Lower lobe of right lung (tissue), 2 donors: Measurements from ENCODE around the gene GRIN1. TPM values are rescaled to one million over a fixed set of nuclear protein-coding genes. Genes with fewer than 3 reads are reported as not detected.

Experiments
- ATAC-seq, 2 donors: fragments of 200-7000 bp; cut with Tn5 transposase; one replicate each; pipeline ENCODE4 v1.9.1; 2020 to 2022; ENCODE audit warnings: mild to moderate bottlenecking in 2 of 2, moderate library complexity in 2 of 2
- DNase-seq: peaks from one replicate; pipeline ENCODE4 v3.0.0-alpha.2; 2020
- H3K27ac ChIP-seq: fragments of 200-600 bp; one replicate; pipeline ENCODE4 v1.8.0; 2022
- H3K27me3 ChIP-seq: fragments of 200-600 bp; one replicate; pipeline ENCODE4 v1.8.0; 2022; ENCODE audit warnings: low read depth
- H3K36me3 ChIP-seq: fragments of 200-600 bp; one replicate; pipeline ENCODE4 v1.8.0; 2022; ENCODE audit warnings: mild to moderate bottlenecking
- H3K4me1 ChIP-seq: fragments of 200-600 bp; one replicate; pipeline ENCODE4 v1.8.0; 2022
- H3K4me3 ChIP-seq: fragments of 200-600 bp; one replicate; pipeline ENCODE4 v1.8.0; 2022; ENCODE audit warnings: mild to moderate bottlenecking
- H3K9me3 ChIP-seq: fragments of 200-600 bp; one replicate; pipeline ENCODE4 v1.8.0; 2022
- intact Hi-C: fragments of 100-400 bp; cut with DNase I; formaldehyde crosslinking; loops from one replicate; pipeline ENCODE4 v1.11.0; 2022
- total RNA-seq: library from RNA; stranded (reverse); fragmentation: NEBNext Ultra II Directional; extraction: Animal tissue kit (Norgen Biotek cat#: 25700); gene quantifications from one replicate; pipeline ENCODE4 v1.2.1, GENCODE V29; 2021
- TF ChIP-seq, protein P1 (sequence below): fragments of 200-600 bp; IDR thresholded peaks from one replicate; pipeline ENCODE4 v1.8.0; 2022; ENCODE audit warnings: antibody characterized with exemption, mild to moderate bottlenecking
- donor health status: DM: no; HTN: yes; CAD: no; lungs with severe emphysema.

Gene GRIN1
- total RNA-seq, 1 donor from 2014 or later = 0.92 TPM

DNA sequence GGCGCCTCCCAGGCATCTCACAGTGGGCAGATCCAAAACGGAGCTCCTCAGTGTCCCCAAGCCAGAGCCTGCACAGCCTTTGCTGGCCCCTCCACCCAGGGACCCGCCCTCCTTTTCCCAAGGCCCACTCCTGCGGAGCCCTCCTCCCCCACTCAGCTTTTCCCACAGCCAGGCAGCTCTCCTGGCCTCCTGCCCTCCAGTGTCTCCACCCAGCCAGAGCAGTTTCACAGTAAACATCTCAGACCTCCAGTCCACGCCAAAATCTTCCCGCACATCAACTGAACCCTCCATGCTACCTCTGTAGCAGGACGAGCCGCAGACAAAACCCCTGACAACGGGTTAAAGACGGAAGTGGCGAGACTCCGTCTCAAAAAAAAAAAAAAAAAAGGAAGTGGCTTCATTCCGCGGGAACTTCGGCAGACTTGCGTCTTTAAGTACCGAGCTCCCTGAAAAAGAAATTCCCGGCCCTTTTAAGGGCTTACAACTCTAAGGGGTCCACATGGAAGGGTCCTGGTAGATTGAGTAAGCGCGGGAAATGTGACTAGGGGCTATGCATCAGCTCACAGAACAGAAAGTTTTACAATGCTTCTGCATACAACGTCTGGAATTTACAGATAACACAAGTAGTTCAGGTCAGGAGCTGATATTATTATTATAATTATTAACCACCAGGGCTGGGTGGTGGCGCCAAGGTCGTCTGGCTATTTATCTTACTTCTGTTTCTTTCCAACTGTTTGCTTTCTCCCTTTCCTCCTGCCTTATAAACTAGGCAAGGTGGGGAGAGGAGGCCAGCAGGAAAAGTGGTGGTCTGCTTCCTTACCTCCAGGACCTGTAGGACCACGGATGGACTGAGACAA, 11.4 kb upstream of the GRIN1 start:
- Histone ChIP-seq H3K27me3 (peaks cover 8% of the 10 kb centered on the region), H3K9me3 (no peaks in the 10 kb centered on the region), H3K36me3 (no peaks in the 10 kb centered on the region), H3K27ac (peak overlapping the region; percentile 80), H3K4me1 (peaks cover 31% of the 10 kb centered on the region), H3K4me3 (peak overlapping the region; percentile 80)
- intact Hi-C loops = no loop called here
- DNase-seq (no peak), ATAC-seq (peak; percentile 6 to 41)
- TF ChIP-seq, protein P1, sequence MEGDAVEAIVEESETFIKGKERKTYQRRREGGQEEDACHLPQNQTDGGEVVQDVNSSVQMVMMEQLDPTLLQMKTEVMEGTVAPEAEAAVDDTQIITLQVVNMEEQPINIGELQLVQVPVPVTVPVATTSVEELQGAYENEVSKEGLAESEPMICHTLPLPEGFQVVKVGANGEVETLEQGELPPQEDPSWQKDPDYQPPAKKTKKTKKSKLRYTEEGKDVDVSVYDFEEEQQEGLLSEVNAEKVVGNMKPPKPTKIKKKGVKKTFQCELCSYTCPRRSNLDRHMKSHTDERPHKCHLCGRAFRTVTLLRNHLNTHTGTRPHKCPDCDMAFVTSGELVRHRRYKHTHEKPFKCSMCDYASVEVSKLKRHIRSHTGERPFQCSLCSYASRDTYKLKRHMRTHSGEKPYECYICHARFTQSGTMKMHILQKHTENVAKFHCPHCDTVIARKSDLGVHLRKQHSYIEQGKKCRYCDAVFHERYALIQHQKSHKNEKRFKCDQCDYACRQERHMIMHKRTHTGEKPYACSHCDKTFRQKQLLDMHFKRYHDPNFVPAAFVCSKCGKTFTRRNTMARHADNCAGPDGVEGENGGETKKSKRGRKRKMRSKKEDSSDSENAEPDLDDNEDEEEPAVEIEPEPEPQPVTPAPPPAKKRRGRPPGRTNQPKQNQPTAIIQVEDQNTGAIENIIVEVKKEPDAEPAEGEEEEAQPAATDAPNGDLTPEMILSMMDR = no peak

DNA sequence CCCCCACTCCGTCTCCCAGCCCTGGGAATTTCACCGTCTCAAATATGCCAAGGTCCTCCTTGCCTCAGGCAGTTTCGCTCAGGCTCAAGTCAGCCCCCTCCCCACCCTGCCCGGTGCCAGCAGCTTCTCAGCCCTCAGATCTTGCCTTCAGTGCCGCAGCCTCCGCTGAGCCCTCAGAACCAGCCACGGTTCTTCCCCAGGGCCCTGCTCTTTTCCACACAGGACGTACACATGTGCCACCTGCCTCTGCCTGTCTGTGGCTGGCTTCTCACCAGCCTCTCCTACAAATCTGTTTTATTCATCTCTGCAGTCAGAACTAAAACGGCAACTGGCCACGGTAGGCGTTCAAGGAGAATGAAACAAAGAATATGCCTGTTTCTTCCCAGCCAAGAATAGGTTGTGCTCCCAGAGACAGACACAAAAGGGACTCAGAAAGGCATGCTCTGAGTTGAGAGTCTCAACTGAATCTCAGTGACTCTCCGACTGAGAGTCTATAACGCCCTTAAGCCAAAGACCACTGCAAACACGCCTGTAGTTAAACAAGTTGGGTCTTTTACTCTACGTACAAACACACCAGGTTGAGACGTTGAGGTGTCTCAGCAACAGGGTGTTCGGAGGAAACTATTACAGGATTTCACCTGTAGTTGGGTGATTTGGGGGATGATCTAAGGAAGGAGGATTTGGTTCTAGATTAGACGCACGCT, 10.6 kb upstream of the GRIN1 start:
- no peak for ATAC-seq
- peak overlapping the region; percentile 80 for H3K4me3 ChIP-seq
- DNase-seq = no peak
- no peaks in the 10 kb centered on the region for H3K9me3 ChIP-seq
- intact Hi-C loops = no loop called here
- peaks cover 31% of the 10 kb centered on the region for H3K4me1 ChIP-seq
- H3K27me3 ChIP-seq = peaks cover 15% of the 10 kb centered on the region
- TF ChIP-seq, protein P1 = no peak
- no peaks in the 10 kb centered on the region for H3K36me3 ChIP-seq
- peak overlapping the region; percentile 80 for H3K27ac ChIP-seq

DNA sequence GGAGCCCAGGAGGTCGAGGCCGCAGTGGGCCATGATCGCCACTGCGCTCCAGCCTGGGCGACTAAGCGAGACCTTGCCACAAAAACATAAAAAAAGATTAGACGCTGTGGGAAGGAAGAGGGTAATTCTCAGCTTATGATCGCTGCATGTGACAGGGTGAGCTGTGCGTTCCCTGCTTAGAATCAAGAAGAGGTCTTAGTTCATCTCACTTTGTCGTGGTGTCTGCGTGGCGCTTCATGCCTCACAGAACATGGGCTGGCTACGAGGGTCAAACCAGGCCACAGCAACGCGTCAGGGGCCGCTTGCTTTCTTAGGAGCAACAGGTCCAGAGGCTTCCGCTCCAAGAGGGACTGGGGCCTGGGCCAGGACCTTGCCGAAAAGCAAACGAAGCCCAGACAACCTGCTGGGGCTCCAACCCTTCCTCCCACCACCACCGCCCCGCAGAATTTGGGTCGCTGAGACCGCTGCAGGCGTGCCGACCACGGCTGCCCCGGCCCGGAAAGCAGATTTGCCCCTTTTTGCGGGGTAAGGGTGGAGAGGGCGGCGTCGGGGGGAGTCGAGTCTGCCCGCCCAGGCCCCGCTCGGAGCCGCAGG, 10.0 kb upstream of the GRIN1 start:
- H3K4me1 ChIP-seq = peaks cover 31% of the 10 kb centered on the region
- H3K27me3 ChIP-seq = peaks cover 21% of the 10 kb centered on the region
- ATAC-seq (peak; percentile 4 to 18), DNase-seq (no peak)
- H3K9me3 ChIP-seq = no peaks in the 10 kb centered on the region
- peak overlapping the region; percentile 80 for H3K4me3 ChIP-seq
- peak overlapping the region; percentile 80 for H3K27ac ChIP-seq
- no peaks in the 10 kb centered on the region for H3K36me3 ChIP-seq
- intact Hi-C loops = no loop called here
- TF ChIP-seq, protein P1 = no peak

DNA sequence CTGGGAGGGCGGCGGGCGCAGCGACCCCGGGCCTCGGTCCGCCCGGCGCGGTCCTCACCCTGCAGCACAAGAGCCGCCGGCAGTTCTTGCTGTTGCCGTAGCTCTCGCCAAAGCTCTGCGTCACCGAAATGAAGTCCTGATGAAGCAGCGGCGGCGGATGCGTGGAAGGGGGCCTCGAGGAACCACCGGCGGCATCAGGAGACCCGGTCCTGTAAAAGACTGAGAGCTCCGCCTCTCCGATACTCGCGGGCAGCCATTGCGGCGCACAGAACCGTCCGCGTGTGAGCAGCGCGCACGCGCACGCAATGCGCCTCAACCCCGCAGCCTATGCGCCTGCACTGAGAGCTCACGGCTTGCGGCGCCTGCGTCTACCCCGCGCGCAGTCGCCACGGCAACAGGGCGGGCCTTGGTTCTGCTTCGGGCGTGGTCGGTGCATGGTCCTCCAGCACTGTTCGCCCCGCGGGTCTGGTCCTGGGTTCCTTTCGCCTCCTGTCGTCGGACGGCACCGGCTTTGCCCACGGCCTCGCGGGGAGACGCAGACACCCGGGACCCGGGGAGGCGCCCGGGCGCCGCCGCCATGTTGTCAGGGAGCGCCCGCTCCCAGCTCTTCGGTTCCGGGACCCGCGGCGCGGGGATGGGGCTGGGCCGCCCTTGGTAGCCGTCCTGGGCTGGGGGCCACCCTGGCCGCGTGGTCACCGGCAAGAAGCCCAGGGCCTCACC, 9.3 kb upstream of the GRIN1 start:
- H3K36me3 ChIP-seq = no peaks in the 10 kb centered on the region
- peak overlapping the region; percentile 80 for H3K27ac ChIP-seq
- TF ChIP-seq, protein P1 = no peak
- peaks cover 31% of the 10 kb centered on the region for H3K4me1 ChIP-seq
- intact Hi-C loops = no loop called here
- peak overlapping the region; percentile 80 for H3K4me3 ChIP-seq
- H3K9me3 ChIP-seq = no peaks in the 10 kb centered on the region
- peak; percentile 98 for ATAC-seq
- DNase-seq = peak; percentile 95
- peaks cover 23% of the 10 kb centered on the region for H3K27me3 ChIP-seq

DNA sequence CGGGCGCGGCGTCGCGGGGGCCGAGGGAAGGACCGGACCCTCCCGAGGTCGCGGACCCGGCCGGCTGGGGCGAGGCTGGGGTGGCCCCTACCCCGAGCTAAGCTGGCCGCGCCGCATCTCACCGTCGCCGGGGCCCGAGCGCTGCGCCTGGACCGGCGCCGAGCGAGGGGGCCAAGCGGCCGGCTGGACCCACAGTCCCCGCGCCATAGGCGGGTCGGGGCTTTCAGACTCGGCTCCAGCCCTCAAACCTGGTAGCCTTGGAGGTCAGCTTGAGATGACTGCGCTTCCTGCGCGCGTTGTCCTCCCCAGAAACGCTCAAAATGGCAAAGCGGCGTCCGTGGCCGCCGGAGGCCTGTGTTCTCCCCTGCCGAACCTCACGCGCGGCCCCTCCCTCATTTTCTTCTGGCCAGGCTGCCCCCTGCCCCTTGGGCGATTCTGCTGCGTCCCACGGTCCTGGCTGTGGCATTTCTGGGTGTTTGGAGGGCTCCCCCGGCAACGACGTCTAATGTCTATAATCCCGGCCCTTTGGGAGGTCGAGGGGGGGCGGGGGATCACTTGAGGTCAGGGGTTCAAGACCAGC, 8.7 kb upstream of the GRIN1 start:
- Histone ChIP-seq H3K4me3 (peak overlapping the region; percentile 80), H3K27ac (peak overlapping the region; percentile 80), H3K9me3 (no peaks in the 10 kb centered on the region), H3K27me3 (peaks cover 28% of the 10 kb centered on the region), H3K36me3 (no peaks in the 10 kb centered on the region), H3K4me1 (peaks cover 31% of the 10 kb centered on the region)
- ATAC-seq = peak in 1 of 2 donors; percentile 28
- no peak for DNase-seq
- intact Hi-C loops = no loop called here
- TF ChIP-seq, protein P1 = no peak
